Immature natural killer cell (primary cell): ENCODE measurements around the gene PI16. TPM values are rescaled to one million over a fixed set of nuclear protein-coding genes. Genes with fewer than 3 reads are reported as not detected.
"Not testable (repeated sequence)": the region's sequence is repeated elsewhere in the genome, so short reads cannot be mapped to it uniquely, and the experiment has no call there.

ENCODE experiments used
- DNase-seq, 3 donors: peaks; one replicate each; pipeline ENCODE4 v3.0.0; 2022; ENCODE audit warnings: mixed read lengths in 1 of 3
- H3K27ac Mint-ChIP-seq, 6 donors: one replicate each; pipeline ENCODE4 v1.8.0; 2020; ENCODE audit warnings: mixed read lengths in 6 of 6, mild to moderate bottlenecking in 5 of 6, inconsistent platforms in 4 of 6, moderate library complexity in 3 of 6
- H3K27me3 Mint-ChIP-seq, 3 donors: one replicate each; pipeline ENCODE4 v1.8.0; 2020 to 2021; ENCODE audit warnings: low read depth in 3 of 3, mild to moderate bottlenecking in 3 of 3, mixed read lengths in 3 of 3, moderate library complexity in 3 of 3, inconsistent platforms in 1 of 3
- H3K36me3 Mint-ChIP-seq, 3 donors: one replicate each; pipeline ENCODE4 v1.8.0; 2020; ENCODE audit warnings: mixed read lengths in 3 of 3, inconsistent platforms in 2 of 3, mild to moderate bottlenecking in 2 of 3
- H3K4me1 Mint-ChIP-seq, 2 donors: one replicate each; pipeline ENCODE4 v1.8.0; 2020; ENCODE audit warnings: inconsistent platforms in 2 of 2, mild to moderate bottlenecking in 2 of 2, mixed read lengths in 2 of 2, moderate library complexity in 1 of 2
- H3K4me3 Mint-ChIP-seq, 5 donors: one replicate each; pipeline ENCODE4 v1.8.0; 2020; ENCODE audit warnings: mild to moderate bottlenecking in 5 of 5, mixed read lengths in 5 of 5, inconsistent platforms in 3 of 5, moderate library complexity in 3 of 5
- H3K9me3 Mint-ChIP-seq, 6 donors: one replicate each; pipeline ENCODE4 v1.8.0; 2020; ENCODE audit warnings: mild to moderate bottlenecking in 6 of 6, mixed read lengths in 6 of 6, inconsistent platforms in 4 of 6, moderate library complexity in 3 of 6
- polyA plus RNA-seq, 3 donors: library from polyadenylated mRNA; unstranded; fragments of 300-500 nt; fragmentation: Illumina TruSeq; gene quantifications; one replicate each; pipeline ENCODE4 v1.2.3, GENCODE V29; 2021

The PI16 gene
- polyA plus RNA-seq, 3 donors from 2014 or later = 3.6 to 6.9 (median 3.6) TPM

- H3K9me3 Mint-ChIP-seq = peaks cover 0 to 2% (median 0%) of the 10 kb centered on the region in 6 donors
- peaks cover 0 to 13% (median 2%) of the 10 kb centered on the region in 3 donors for H3K27me3 Mint-ChIP-seq
- H3K27ac Mint-ChIP-seq = no peak overlapping the region
- no peak overlapping the region for H3K4me3 Mint-ChIP-seq
- no peaks in the 10 kb centered on the region for H3K4me1 Mint-ChIP-seq
- peaks cover 0 to 24% (median 0%) of the 10 kb centered on the region in 3 donors for H3K36me3 Mint-ChIP-seq
- no peak for DNase-seq
Observed at GRCh38 chr6:36936824-36937223, 17.7 kb upstream of the PI16 start.

GRCh38 chr6:36937896-36938295, 16.6 kb upstream of the PI16 start:
- Mint-ChIP-seq H3K27ac (no peak overlapping the region), H3K27me3 (peaks cover 0 to 13% (median 2%) of the 10 kb centered on the region in 3 donors), H3K4me3 (no peak overlapping the region), H3K9me3 (peaks cover 0 to 2% (median 0%) of the 10 kb centered on the region in 6 donors), H3K36me3 (peaks cover 0 to 19% (median 0%) of the 10 kb centered on the region in 3 donors), H3K4me1 (no peaks in the 10 kb centered on the region)
- no peak for DNase-seq

GRCh38 chr6:36938536-36938935, 16.0 kb upstream of the PI16 start:
- H3K9me3 Mint-ChIP-seq = peaks cover 0 to 2% (median 0%) of the 10 kb centered on the region in 6 donors
- peaks cover 0 to 19% (median 0%) of the 10 kb centered on the region in 3 donors for H3K36me3 Mint-ChIP-seq

GRCh38 chr6:36939005-36939404, 15.5 kb upstream of the PI16 start:
- Mint-ChIP-seq H3K27me3 (peaks cover 0 to 18% (median 2%) of the 10 kb centered on the region in 3 donors), H3K36me3 (peaks cover 0 to 19% (median 0%) of the 10 kb centered on the region in 3 donors)
- not testable (repeated sequence) for H3K27ac Mint-ChIP-seq

More at GRCh38 chr6:36938536-36938935, 16.0 kb upstream of the PI16 start:
- no peak for DNase-seq
- peaks cover 0 to 16% (median 2%) of the 10 kb centered on the region in 3 donors for H3K27me3 Mint-ChIP-seq
- no peak overlapping the region for H3K27ac Mint-ChIP-seq
- no peaks in the 10 kb centered on the region for H3K4me1 Mint-ChIP-seq
- no peak overlapping the region for H3K4me3 Mint-ChIP-seq

GRCh38 chr6:36940027-36940426, 14.5 kb upstream of the PI16 start:
- DNase-seq = no peak
- Mint-ChIP-seq H3K9me3 (peaks cover 0 to 2% (median 0%) of the 10 kb centered on the region in 6 donors), H3K4me3 (no peak overlapping the region), H3K27me3 (peaks cover 0 to 18% (median 2%) of the 10 kb centered on the region in 3 donors), H3K36me3 (peaks cover 0 to 19% (median 0%) of the 10 kb centered on the region in 3 donors), H3K4me1 (no peaks in the 10 kb centered on the region), H3K27ac (no peak overlapping the region)

More at GRCh38 chr6:36939005-36939404, 15.5 kb upstream of the PI16 start:
- not testable (repeated sequence) for DNase-seq, H3K9me3 Mint-ChIP-seq, H3K4me3 Mint-ChIP-seq, H3K4me1 Mint-ChIP-seq

GRCh38 chr6:36941561-36941960, 13.0 kb upstream of the PI16 start:
- H3K4me1 Mint-ChIP-seq, H3K4me3 Mint-ChIP-seq, H3K9me3 Mint-ChIP-seq, H3K27ac Mint-ChIP-seq, DNase-seq: not testable (repeated sequence)
- peaks cover 0 to 13% (median 0%) of the 10 kb centered on the region in 3 donors for H3K36me3 Mint-ChIP-seq
- H3K27me3 Mint-ChIP-seq = peaks cover 1 to 18% (median 2%) of the 10 kb centered on the region in 3 donors

GRCh38 chr6:36942329-36942728, 12.2 kb upstream of the PI16 start:
- not testable (repeated sequence) for H3K27ac Mint-ChIP-seq, H3K4me1 Mint-ChIP-seq, H3K9me3 Mint-ChIP-seq, DNase-seq, H3K4me3 Mint-ChIP-seq
- Mint-ChIP-seq H3K36me3 (peaks cover 0 to 11% (median 0%) of the 10 kb centered on the region in 3 donors), H3K27me3 (peaks cover 0 to 13% (median 1%) of the 10 kb centered on the region in 3 donors)

GRCh38 chr6:36944650-36945049, 9.9 kb upstream of the PI16 start:
- H3K4me3 Mint-ChIP-seq = no peak overlapping the region
- no peak overlapping the region for H3K27ac Mint-ChIP-seq
- peaks cover 0 to 13% (median 7%) of the 10 kb centered on the region in 3 donors for H3K27me3 Mint-ChIP-seq
- peaks cover 5 to 6% of the 10 kb centered on the region in 2 donors for H3K4me1 Mint-ChIP-seq
- H3K36me3 Mint-ChIP-seq = peaks cover 0 to 9% (median 0%) of the 10 kb centered on the region in 3 donors
- peaks cover 0 to 2% (median 0%) of the 10 kb centered on the region in 6 donors for H3K9me3 Mint-ChIP-seq
- no peak for DNase-seq

- Mint-ChIP-seq H3K27ac (no peak overlapping the region), H3K9me3 (peaks cover 0 to 1% (median 0%) of the 10 kb centered on the region in 6 donors), H3K27me3 (peaks cover 0 to 14% (median 10%) of the 10 kb centered on the region in 3 donors), H3K4me1 (peaks cover 5 to 6% of the 10 kb centered on the region in 2 donors), H3K36me3 (peaks cover 0 to 3% (median 0%) of the 10 kb centered on the region in 3 donors), H3K4me3 (no peak overlapping the region)
- no peak for DNase-seq
Observed at GRCh38 chr6:36945301-36945700, 9.2 kb upstream of the PI16 start.

- Mint-ChIP-seq H3K27ac (no peak overlapping the region), H3K9me3 (no peaks in the 10 kb centered on the region), H3K4me1 (peaks cover 5 to 6% of the 10 kb centered on the region in 2 donors), H3K36me3 (no peaks in the 10 kb centered on the region), H3K4me3 (no peak overlapping the region), H3K27me3 (peaks cover 0 to 18% (median 10%) of the 10 kb centered on the region in 3 donors)
- no peak for DNase-seq
Observed at GRCh38 chr6:36946526-36946925, 8.0 kb upstream of the PI16 start.

GRCh38 chr6:36947570-36948351, 6.8 kb upstream of the PI16 start:
- no peak for DNase-seq
- Mint-ChIP-seq H3K36me3 (no peaks in the 10 kb centered on the region), H3K4me1 (peaks cover 5 to 7% of the 10 kb centered on the region in 2 donors), H3K9me3 (no peaks in the 10 kb centered on the region), H3K27ac (no peak overlapping the region), H3K27me3 (peaks cover under 1 to 22% (median 11%) of the 10 kb centered on the region in 3 donors), H3K4me3 (peak overlapping the region in 1 of 5 donors; percentile 6)

- not testable (repeated sequence) for H3K27ac Mint-ChIP-seq, DNase-seq, H3K4me3 Mint-ChIP-seq, H3K36me3 Mint-ChIP-seq, H3K9me3 Mint-ChIP-seq
- peaks cover 3 to 24% (median 14%) of the 10 kb centered on the region in 3 donors for H3K27me3 Mint-ChIP-seq
- H3K4me1 Mint-ChIP-seq = peaks cover 15 to 16% of the 10 kb centered on the region in 2 donors
Observed at GRCh38 chr6:36949076-36949475, 5.5 kb upstream of the PI16 start.

- Mint-ChIP-seq H3K4me1 (peaks cover 21 to 22% of the 10 kb centered on the region in 2 donors), H3K4me3 (no peak overlapping the region), H3K27ac (no peak overlapping the region), H3K36me3 (no peaks in the 10 kb centered on the region), H3K9me3 (no peaks in the 10 kb centered on the region), H3K27me3 (peaks cover 7 to 28% (median 14%) of the 10 kb centered on the region in 3 donors)
- DNase-seq = no peak
Observed at GRCh38 chr6:36949636-36950035, 4.9 kb upstream of the PI16 start.

GRCh38 chr6:36953931-36954261, 642 bp upstream of the PI16 start:
- Mint-ChIP-seq H3K9me3 (no peaks in the 10 kb centered on the region), H3K4me3 (peak overlapping the region in 4 of 5 donors; percentile 57 to 76 (median 64)), H3K36me3 (no peaks in the 10 kb centered on the region), H3K27me3 (peaks cover 12 to 33% (median 18%) of the 10 kb centered on the region in 3 donors), H3K4me1 (peaks cover 31 to 40% of the 10 kb centered on the region in 2 donors), H3K27ac (no peak overlapping the region)
- no peak for DNase-seq
